Endodermal cell (in vitro differentiated cells): Measurements from ENCODE around the gene CDCA3. TPM values are rescaled to one million over a fixed set of nuclear protein-coding genes. Genes with fewer than 3 reads are reported as not detected.
A peak's percentile ranks its signal among the peaks of the same experiment; 100 is the strongest.
"Not testable (repeated sequence)": the region's sequence is repeated elsewhere in the genome, so short reads cannot be mapped to it uniquely, and the experiment has no call there.

Experiments used
- DNase-seq: peaks from one replicate; pipeline ENCODE4 v3.0.0-alpha.2; 2017
- H3K27ac ChIP-seq: 2 replicates; pipeline ENCODE4 v1.5.1; 2013; ENCODE audit warnings: mild to moderate bottlenecking, low read depth, low read length, moderate library complexity
- H3K27me3 ChIP-seq: 2 replicates; pipeline ENCODE4 v1.6.1; 2013; ENCODE audit warnings: mild to moderate bottlenecking, low read length, moderate library complexity; ENCODE audit not compliant: insufficient read depth, control insufficient read depth, poor library complexity, severe bottlenecking
- H3K36me3 ChIP-seq: 2 replicates; pipeline ENCODE4 v1.7.0; 2013; ENCODE audit warnings: mild to moderate bottlenecking, low read length, moderate library complexity; ENCODE audit not compliant: control insufficient read depth, insufficient read depth
- H3K4me1 ChIP-seq: one replicate; pipeline ENCODE4 v1.7.0; 2013; ENCODE audit warnings: low read length; ENCODE audit not compliant: control insufficient read depth, insufficient read depth
- H3K4me3 ChIP-seq: 2 replicates; pipeline ENCODE4 v1.5.1; 2013; ENCODE audit warnings: mild to moderate bottlenecking, low read length, moderate library complexity
- H3K9ac ChIP-seq: 2 replicates; pipeline ENCODE4 v1.6.1; 2013; ENCODE audit warnings: mild to moderate bottlenecking, low read length, moderate library complexity; ENCODE audit not compliant: poor library complexity, severe bottlenecking; ENCODE audit errors: extremely low read depth
- H3K9me3 ChIP-seq: 2 replicates; pipeline ENCODE4 v1.6.1; 2013; ENCODE audit warnings: mild to moderate bottlenecking, low read length, moderate library complexity; ENCODE audit not compliant: control insufficient read depth
- H3K27ac Mint-ChIP-seq: 2 replicates; pipeline ENCODE4 v1.8.0; 2020; ENCODE audit warnings: mixed read lengths
- H3K27me3 Mint-ChIP-seq: 2 replicates; pipeline ENCODE4 v1.8.0; 2021; ENCODE audit warnings: mild to moderate bottlenecking, mixed read lengths; ENCODE audit not compliant: insufficient read depth
- H3K36me3 Mint-ChIP-seq: 2 replicates; pipeline ENCODE4 v1.8.0; 2020; ENCODE audit warnings: low read depth, mixed read lengths
- H3K4me1 Mint-ChIP-seq: 2 replicates; pipeline ENCODE4 v1.8.0; 2020; ENCODE audit warnings: mixed read lengths
- H3K4me3 Mint-ChIP-seq: 2 replicates; pipeline ENCODE4 v1.8.0; 2020; ENCODE audit warnings: mild to moderate bottlenecking, moderate library complexity, mixed read lengths
- H3K9me3 Mint-ChIP-seq: 2 replicates; pipeline ENCODE4 v1.8.0; 2020; ENCODE audit warnings: mild to moderate bottlenecking, mixed read lengths
- CTCF ChIP-seq: fragments of 200-600 bp; sonication (generic); conservative IDR thresholded peaks from 2 replicates; pipeline ENCODE4 v1.5.0; 2021; ENCODE audit warnings: antibody characterized with exemption, mild to moderate bottlenecking
- whole genome bisulfite sequencing, 2 experiments: methylation state at CpG; one replicate each; pipeline versions ENCODE4 v1.1.5 to v1.1.7; 2013; ENCODE audit warnings: missing lambda C conversion rate in 2 of 2, mixed read lengths in 1 of 2; ENCODE audit not compliant: insufficient coverage in 1 of 2, insufficient read length in 1 of 2; 5-methylcytosine and 5-hydroxymethylcytosine counted together
- total RNA-seq, 2 donors: library from RNA; stranded (reverse); fragmentation: NEBNext Ultra II Directional in 1 of 2; extraction: Animal tissue kit (Norgen Biotek cat#: 25700) in 1 of 2; gene quantifications; 2 replicates in 1 of 2; 3 replicates in 1 of 2; pipeline ENCODE4 v1.2.1, GENCODE V29; 2021

The CDCA3 gene
- total RNA-seq, 2 donors from 2014 or later = 53.1 to 63.9 TPM

GRCh38 chr12:6883683-6884082, 32.6 kb upstream of the CDCA3 start:
- H3K27me3 ChIP-seq = no peaks in the 10 kb centered on the region
- peaks cover 26% of the 10 kb centered on the region for H3K36me3 ChIP-seq
- no peak for TF ChIP-seq CTCF
- no peak overlapping the region for H3K4me3 ChIP-seq
- no peak overlapping the region for H3K9ac ChIP-seq
- peaks cover 4% of the 10 kb centered on the region for H3K4me1 ChIP-seq
- Mint-ChIP-seq H3K4me1 (peaks cover 37% of the 10 kb centered on the region), H3K36me3 (peaks cover 46% of the 10 kb centered on the region), H3K4me3 (no peak overlapping the region), H3K27me3 (no peaks in the 10 kb centered on the region), H3K27ac (peak overlapping the region; percentile 75), H3K9me3 (no peaks in the 10 kb centered on the region)
- WGBS, 2 experiments = 91 to 95% methylated on average over 6 to 11 of the region's 11 CpGs
- H3K27ac ChIP-seq = no peak overlapping the region
- H3K9me3 ChIP-seq = no peaks in the 10 kb centered on the region
- no peak for DNase-seq

- Mint-ChIP-seq H3K9me3 (no peaks in the 10 kb centered on the region), H3K27me3 (no peaks in the 10 kb centered on the region), H3K4me1 (peaks cover 33% of the 10 kb centered on the region), H3K4me3 (no peak overlapping the region), H3K36me3 (peaks cover 42% of the 10 kb centered on the region), H3K27ac (no peak overlapping the region)
- no peak overlapping the region for H3K27ac ChIP-seq
- H3K9ac ChIP-seq = no peak overlapping the region
- TF ChIP-seq CTCF = no peak
- DNase-seq = no peak
- H3K9me3 ChIP-seq = no peaks in the 10 kb centered on the region
- 97 to 100% methylated on average over 2 to 5 of the region's 5 CpGs for WGBS, 2 experiments
- no peak overlapping the region for H3K4me3 ChIP-seq
- H3K4me1 ChIP-seq = peaks cover 4% of the 10 kb centered on the region
- H3K27me3 ChIP-seq = no peaks in the 10 kb centered on the region
- peaks cover 25% of the 10 kb centered on the region for H3K36me3 ChIP-seq
Observed at GRCh38 chr12:6883252-6883651, 32.2 kb upstream of the CDCA3 start.

- not testable (repeated sequence) for H3K4me3 Mint-ChIP-seq, H3K4me3 ChIP-seq, H3K9ac ChIP-seq, H3K27me3 Mint-ChIP-seq, H3K9me3 Mint-ChIP-seq, H3K9me3 ChIP-seq, H3K4me1 ChIP-seq, H3K27ac ChIP-seq, DNase-seq, H3K27me3 ChIP-seq, H3K4me1 Mint-ChIP-seq
- WGBS, 2 experiments = 92 to 97% methylated on average over 10 of the region's 11 CpGs
- Mint-ChIP-seq H3K27ac (peak overlapping the region; percentile 68), H3K36me3 (peaks cover 52% of the 10 kb centered on the region)
- H3K36me3 ChIP-seq = peaks cover 22% of the 10 kb centered on the region
Observed at GRCh38 chr12:6879824-6880223, 28.7 kb upstream of the CDCA3 start.

DNA sequence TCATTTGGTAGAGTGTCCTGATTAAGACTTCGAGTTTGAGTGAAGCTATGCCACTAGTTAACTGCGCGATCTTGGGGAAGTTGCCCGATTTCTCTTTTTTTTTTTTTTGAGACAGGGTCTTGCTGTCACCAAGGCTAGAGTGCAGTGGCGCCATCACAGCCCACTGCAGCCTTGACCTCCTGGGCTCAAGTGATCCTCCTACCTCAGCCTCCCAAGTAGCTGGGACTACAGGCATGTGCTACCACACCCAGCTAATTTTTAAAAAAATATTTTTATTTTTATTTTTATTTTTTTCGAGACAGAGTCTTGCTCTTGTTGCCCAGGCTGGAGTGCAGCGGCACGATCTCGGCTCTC, 22.9 kb upstream of the CDCA3 start:
- H3K27me3 Mint-ChIP-seq, DNase-seq, H3K9me3 Mint-ChIP-seq, H3K27me3 ChIP-seq, H3K4me1 ChIP-seq, H3K9me3 ChIP-seq: not testable (repeated sequence)
- Mint-ChIP-seq H3K27ac (peak overlapping the region; percentile 90), H3K36me3 (peaks cover 43% of the 10 kb centered on the region), H3K4me1 (peaks cover 37% of the 10 kb centered on the region), H3K4me3 (peak overlapping the region; percentile 97)
- H3K4me3 ChIP-seq = peak overlapping the region; percentile 88
- H3K27ac ChIP-seq = peak overlapping the region; percentile 18
- peaks cover 30% of the 10 kb centered on the region for H3K36me3 ChIP-seq
- peak overlapping the region; percentile 73 for H3K9ac ChIP-seq
- WGBS, 2 experiments = 69 to 71% methylated on average over 8 to 9 of the region's 9 CpGs
